ENCODE measurements around the gene SPACA7.

DNA sequence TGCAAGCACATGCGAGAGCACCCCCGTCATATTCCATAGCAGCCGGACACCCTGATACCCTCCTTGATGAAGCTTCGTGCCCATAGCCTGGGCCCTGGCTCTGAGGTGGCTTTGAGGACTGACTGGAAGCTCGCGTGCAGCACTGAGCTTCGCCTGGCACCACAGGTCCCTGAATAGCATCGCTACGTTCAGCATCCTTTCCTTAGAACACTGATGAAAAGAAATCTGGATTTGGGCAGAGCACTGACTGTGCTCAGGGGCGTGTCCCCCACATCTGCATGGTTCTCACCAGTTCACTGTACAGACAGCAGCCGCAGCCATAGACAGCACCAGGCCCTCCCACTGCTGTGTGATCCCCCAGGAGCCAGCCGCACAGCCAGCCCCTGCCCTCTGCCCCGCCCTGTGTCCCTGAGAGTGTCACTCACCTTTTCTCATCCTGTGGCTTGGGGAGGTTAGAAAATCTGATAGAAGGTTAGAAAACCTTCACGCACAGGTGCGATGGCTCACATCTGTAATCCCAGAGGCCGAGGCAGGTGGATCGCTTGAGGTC, 49.3 kb upstream of the SPACA7 start:
- TF ChIP-seq, protein P1, sequence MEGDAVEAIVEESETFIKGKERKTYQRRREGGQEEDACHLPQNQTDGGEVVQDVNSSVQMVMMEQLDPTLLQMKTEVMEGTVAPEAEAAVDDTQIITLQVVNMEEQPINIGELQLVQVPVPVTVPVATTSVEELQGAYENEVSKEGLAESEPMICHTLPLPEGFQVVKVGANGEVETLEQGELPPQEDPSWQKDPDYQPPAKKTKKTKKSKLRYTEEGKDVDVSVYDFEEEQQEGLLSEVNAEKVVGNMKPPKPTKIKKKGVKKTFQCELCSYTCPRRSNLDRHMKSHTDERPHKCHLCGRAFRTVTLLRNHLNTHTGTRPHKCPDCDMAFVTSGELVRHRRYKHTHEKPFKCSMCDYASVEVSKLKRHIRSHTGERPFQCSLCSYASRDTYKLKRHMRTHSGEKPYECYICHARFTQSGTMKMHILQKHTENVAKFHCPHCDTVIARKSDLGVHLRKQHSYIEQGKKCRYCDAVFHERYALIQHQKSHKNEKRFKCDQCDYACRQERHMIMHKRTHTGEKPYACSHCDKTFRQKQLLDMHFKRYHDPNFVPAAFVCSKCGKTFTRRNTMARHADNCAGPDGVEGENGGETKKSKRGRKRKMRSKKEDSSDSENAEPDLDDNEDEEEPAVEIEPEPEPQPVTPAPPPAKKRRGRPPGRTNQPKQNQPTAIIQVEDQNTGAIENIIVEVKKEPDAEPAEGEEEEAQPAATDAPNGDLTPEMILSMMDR (IDR thresholded peaks at IDR 0.05), result no peak
- TF ChIP-seq POLR2A (IDR thresholded peaks at IDR 0.05), result no peak
